ENCODE data around the gene AAGAB.

Gene AAGAB

DNA sequence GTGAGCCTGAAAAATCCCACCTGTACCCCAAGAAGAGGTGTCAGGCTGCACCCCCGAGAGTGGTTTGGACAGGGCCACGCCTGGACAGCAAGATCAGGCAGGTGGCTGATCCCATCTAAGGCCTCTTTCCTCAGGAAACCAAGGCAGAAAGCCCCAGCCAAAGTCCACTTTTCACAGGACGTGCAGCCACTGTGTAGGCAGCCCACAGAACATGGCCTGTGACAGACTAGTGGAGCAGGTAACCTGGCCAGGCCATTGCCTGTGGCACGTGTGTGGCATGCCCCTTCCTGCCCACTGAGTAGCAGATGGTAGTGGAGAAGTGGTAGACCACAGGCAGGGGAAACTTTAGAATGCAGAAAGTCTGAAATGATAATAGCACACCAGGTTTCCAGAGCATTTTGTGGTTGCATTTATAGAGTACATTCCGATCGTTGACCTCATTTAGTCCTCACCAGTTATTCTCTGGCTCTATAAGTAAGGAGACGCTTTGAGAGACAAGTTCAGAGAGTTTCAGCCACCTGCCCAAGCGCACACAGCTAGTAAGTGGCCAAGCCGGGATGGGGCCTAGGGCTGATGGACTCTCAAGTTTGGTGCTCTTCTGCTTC is 68.7 kb downstream of the AAGAB start:
- DNase-seq = no peak

DNA sequence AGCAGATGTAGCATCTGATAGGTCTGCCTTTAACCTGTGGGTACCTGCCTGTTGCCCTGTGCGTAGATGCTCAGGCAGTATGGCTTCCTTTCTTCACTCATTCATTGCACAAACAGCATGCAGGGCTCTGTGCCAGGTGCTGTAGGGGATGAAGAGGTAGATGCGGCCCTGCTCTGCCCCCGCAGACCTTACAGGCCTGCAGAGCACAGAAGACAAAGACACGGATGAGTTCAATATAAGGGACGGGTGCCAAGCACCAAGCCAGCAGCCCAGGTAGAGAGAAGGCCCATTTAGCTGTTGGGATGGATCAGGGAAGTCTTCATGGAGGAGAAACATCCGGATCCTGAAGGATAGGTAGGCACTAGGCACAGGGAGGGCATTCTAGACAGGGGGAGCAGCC is 69.4 kb downstream of the AAGAB start:
- no peak for DNase-seq

DNA sequence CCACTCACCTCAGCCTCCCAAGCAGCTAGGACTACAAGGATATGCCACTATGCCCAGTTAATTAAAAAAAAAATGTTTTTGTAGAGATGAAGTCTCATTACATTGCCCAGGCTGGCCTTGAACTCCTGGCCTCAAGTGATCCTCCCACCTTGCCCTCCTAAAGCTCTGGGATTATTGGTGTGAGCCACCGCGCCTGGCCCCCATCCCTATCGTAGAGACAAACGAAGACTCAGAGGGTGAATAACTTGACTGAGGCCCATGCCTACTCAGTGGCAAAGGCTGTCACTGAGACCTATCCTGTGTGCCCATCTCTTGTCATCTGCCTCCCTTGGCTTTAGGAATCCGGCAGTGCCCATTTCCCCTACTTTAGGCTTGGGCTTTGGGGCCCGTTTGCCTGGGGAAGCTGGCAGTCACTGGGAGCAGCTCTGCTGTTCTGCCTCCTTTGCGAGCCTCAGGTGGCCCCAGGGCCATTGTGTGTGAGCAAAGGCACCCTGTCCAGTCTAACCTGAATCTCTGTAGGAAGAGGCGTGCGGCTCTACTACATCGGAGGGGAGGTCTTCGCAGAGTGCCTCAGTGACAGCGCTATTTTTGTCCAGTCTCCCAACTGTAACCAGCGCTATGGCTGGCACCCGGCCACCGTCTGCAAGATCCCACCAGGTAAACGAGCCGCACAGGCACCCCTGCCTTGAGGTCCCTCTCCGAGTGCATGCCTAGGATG is 70.1 kb downstream of the AAGAB start:
- DNase-seq = no peak

GRCh38 chr15:67183443-67184169 is 70.9 kb downstream of the AAGAB start:
- DNase-seq = no peak

GRCh38 chr15:67181221-67181639 is 73.2 kb downstream of the AAGAB start:
- no peak for DNase-seq

GRCh38 chr15:67180514-67181191 is 73.8 kb downstream of the AAGAB start:
- DNase-seq = no peak

DNA sequence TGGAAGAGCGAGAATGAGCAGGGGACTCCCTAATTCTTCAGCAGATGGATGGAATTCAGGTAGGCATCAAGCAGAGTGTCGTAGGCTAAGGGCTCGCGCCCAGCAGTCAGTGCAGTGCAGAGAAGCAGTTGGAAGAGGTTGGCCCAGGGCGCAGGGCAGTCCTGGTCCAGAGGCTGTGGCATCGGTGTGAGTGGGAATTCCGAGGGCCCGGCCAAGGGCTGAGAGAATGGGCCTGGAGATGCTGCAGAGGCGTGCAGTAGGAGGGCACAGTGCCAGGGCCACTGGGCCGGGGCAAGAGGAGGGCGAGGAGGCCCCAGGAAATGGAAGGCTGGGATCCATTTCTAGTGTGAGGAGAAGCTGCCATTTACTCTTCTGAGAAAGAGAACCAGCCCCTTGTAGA is 74.4 kb downstream of the AAGAB start:
- no peak for DNase-seq

- no peak for DNase-seq
Measured at GRCh38 chr15:67179411-67179995, 75.0 kb downstream of the AAGAB start.

DNA sequence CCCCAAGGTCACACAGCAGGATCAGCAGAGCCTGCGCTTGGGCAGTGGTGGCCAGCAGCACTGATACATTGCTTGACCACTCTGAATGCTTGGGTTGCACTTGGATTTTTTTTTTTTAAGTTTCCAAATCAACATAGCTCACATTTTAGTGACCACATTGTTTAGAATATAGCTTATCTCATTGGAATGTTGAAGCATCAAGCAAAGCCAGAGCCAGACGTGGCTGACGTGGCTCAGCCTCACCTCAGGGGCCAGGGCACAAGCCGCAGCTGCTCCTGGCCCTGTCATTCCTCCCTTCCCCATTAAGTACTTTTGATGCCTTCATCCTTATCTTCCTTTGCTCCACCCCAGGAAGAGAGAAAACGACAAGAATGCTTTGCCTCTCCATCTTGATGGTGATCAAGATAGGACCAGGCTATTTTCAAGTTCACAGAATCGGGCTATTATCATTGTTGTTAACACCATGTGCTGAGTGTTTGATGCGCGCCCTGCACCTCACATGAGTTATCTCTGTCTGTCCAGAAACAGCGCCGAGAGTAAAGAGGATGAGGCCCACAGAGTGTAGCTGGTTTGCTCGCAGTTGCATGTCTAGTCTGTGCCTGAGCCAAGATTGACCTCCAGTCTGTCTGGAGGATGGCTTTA is 75.8 kb downstream of the AAGAB start:
- DNase-seq = no peak

DNA sequence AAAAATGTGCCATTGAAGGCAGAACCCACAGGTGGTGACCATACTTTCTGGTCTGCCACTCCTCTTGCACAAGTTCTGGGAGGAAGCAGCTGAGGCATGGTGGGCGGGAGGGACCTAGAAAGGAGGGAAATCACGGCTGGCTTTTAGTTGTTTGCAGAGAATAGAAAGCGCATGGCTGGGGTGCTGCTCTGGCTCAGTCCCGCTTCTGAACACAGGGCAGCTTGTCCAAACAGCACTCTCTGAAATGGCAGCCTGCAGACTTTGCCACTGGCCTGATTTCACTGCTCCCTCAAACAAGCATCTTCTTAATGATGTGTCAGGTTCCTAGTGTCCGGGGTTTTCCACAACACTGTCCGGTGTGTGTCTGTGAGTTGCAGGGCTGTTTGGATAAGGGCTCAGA is 76.7 kb downstream of the AAGAB start:
- no peak for DNase-seq

DNA sequence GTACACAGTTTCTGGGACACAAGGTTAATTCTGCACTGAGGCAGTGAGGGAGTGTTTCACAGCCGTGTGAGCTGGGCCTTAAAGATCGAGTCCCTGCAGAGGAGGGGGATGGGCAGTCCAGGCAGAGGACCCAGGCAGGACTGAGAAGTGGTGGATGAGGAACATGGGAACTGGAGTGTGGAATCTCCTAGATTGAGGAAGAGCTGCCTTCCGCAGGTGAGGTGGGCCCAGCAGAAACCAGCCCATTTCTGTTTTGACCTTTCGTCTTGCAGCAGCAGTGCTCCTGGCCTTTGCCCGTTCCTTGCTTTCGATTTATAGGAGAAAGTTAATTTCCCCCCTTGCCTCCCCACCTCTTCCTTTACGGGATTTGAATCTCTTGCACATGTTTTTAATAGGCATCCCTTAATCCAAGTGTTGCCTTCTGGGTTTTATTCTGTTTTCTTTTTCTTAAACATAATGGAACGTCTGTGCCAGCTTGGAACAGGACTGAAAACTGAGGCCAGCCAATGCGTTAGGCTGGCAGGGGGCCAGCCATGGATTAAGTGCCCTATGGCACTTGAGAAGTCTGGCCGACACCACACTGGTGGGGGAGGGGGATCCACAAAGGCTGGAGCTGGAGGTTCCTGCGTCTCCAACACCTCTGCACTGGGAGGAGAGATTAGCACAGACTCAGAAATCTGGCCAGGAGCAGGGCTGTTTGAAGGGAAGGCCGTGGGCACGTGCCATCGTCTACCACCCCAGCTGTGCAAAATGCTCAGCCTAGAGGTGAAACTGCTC is 78.1 kb downstream of the AAGAB start:
- no peak for DNase-seq

GRCh38 chr15:67175643-67176071 is 78.8 kb downstream of the AAGAB start:
- DNase-seq = no peak

GRCh38 chr15:67174864-67175573 is 79.4 kb downstream of the AAGAB start:
- no peak for DNase-seq

DNA sequence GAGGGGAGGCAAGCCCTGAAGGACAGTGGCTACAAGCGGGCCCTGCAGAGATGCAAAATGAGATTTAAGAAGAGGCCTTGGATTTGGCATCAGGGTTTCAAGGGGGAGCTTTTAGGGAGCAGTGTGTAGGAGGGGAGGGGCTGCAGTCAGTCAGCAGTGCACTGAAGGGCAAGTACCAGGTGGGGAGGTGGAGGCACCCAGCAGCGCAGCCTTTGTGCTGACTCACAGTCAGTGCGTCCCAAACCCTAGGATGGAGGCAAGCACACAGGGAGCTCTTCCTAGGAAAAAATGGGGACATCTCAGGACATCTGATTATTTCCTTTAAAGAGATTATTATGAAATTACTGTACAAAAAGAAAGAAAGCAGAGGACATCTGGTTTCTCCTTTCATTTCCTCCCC is 80.0 kb downstream of the AAGAB start:
- DNase-seq = no peak

DNA sequence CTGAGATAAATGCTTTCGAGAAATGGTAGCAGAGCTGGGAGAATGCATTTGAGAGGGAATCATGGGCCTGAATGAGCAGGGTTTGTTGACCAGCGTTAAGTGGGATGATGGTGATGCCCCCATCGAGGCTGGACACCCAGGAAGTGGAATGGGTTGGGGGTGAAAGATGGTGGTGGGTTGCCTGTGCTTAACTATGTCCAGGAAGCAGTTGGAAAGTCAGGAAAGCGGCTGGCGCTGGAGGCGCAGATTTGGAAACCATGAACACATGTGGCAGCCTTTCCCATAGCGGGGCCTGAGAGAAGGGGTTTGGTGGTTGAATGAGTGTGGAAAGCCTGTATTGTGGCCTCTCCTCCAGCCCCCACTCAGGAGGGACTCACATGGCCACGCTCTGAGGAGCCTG is 80.7 kb downstream of the AAGAB start:
- no peak for DNase-seq

DNA sequence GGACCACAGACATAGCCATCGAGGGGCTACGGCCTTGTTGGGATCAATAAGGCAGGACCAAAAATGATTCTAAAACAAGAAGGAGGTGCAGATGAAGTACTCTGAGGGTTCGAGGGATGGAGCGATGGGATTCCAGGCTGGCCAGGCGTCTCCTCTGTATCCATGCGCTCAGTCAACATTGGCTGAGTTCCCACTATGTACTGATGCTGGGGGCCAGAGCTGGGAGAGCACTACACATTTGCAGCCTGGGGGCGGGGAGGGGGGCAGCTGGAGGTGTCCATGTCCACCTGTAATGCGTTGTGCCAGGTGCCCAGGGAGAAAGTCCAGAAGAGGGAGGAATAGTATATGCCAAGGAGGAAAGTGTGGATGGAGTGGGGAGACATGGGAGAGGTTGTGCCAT is 81.5 kb downstream of the AAGAB start:
- DNase-seq = no peak

- DNase-seq = no peak
Measured at GRCh38 chr15:67172172-67172571, 82.3 kb downstream of the AAGAB start.

GRCh38 chr15:67171471-67171870 is 83.0 kb downstream of the AAGAB start:
- no peak for DNase-seq

DNA sequence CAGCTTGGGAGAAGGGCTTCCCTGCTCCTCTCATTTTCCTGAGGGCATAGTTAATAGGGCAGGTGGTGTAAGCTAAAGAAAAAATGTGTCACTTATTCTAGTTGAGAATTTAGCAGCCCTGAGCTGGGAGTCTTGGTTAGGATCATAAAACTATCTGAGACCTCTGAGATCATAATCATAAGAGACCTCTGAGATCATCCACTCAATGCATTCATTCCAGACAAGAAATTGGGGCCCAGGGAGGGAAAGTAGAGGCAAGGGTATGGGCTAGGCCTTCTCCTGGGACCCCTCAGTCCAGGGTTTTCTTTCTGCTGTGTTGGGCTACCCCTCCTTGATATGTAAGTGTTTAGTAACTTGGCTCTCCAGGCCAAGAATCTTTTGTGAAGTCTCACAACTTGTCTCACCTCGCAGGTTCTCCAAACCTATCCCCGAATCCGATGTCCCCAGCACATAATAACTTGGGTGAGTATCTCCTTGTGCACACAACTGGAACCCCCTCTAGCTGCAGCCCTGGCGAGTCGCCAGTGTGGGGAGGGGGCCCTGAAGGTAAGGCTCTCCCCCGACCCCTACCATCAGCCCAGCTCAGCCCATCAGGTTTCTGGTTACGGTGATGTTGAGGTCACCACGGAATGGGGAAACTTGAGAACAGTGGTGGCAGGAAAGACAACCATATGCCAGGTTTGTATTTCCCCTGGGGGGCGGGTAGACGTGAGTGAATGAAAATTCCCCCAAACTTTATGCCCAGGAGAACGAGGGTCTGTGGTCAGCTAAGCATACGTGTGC is 84.1 kb downstream of the AAGAB start:
- DNase-seq = no peak

DNA sequence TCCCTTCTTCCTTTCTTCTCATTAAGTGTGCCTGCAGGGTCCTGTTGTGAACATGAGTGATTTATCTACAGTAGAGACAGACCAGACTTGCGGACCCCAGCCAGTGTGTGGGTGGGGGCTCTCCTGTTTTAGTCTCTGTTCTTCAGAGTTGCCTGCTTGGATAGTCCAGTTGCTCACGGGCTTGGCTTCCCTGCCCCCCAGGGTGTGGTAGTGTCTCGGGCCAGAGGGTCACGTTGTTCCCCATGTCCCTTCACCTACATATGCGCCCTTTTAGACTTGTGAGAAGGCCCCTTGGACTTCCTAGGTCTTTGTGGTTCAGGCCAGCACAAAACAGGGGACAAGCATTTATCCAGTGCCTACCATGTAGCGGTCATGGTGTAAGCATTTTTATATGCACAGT is 85.8 kb downstream of the AAGAB start:
- DNase-seq = no peak
